GM19397 (cell line): ENCODE measurements around the gene MR1.
"Not testable (repeated sequence)": the region's sequence is repeated elsewhere in the genome, so short reads cannot be mapped to it uniquely, and the experiment has no call there.

Experiments used
- ATAC-seq: cut with Tn5 transposase; IDR thresholded peaks from one replicate; pipeline ENCODE4 v1.9.1; 2021; ENCODE audit warnings: mild to moderate bottlenecking, moderate library complexity; ENCODE audit not compliant: unreplicated experiment

MR1 gene

DNA sequence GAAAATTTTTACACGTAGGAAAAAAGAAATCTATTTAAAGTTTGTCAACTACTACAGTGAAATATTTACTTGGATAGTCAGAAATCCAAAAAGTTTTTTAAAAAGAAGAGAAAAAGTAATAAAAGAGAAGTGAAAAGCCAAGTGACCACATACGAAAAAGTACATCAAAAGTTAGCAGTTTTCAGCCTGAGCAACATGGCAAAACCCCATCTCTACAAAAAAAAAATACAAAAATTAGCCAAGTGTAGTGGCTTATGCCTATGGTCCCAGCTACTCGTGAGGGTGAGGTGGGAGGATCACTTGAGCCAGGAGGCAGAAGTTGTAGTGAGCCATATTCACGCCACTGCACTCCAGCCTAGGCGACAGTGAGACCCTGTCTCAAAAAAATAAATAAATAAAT lies 5.2 kb upstream of the MR1 start:
- ATAC-seq: no peak

DNA sequence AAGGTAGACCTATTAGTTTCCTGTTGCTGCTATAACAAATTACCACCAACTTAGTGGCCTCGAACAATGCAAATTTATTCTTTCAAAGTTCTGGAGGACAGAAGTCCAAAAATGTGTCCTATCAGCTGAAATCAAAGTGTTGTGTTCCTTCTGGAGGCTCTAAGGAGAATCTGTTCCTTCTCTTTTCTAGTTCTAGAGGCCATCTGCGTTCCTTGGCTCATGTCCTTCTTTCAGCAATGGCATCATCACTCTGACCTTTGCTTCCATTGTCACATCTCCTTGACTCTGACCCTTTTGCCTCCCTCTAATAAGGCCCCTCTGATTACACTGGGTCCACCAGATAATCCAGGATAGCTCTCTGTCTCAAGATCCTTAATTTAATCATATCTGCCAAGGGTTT lies 1.2 kb upstream of the MR1 start:
- ATAC-seq: no peak

GRCh38 chr1:181033128-181033798 lies 520 bp upstream of the MR1 start:
- peak; percentile 28 for ATAC-seq

DNA sequence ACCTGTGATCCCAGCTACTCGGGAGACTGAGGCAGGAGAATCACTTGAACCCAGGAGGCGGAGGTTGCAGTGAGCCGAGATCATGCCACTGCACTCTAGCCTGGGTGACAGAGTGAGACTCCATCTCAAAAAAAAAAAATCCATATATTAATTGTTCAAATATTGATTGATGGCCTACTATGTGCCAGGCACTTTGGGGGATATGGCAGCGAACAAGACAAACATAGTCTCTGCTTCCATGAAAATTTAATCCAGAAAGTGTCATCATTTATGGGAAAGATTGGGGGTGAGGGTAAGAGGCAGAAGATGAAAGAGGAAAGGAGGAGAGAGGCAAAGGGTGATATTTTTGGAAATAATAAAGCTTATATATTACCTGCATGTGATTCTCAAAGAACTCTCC lies 1.4 kb downstream of the MR1 start:
- ATAC-seq: not testable (repeated sequence)

DNA sequence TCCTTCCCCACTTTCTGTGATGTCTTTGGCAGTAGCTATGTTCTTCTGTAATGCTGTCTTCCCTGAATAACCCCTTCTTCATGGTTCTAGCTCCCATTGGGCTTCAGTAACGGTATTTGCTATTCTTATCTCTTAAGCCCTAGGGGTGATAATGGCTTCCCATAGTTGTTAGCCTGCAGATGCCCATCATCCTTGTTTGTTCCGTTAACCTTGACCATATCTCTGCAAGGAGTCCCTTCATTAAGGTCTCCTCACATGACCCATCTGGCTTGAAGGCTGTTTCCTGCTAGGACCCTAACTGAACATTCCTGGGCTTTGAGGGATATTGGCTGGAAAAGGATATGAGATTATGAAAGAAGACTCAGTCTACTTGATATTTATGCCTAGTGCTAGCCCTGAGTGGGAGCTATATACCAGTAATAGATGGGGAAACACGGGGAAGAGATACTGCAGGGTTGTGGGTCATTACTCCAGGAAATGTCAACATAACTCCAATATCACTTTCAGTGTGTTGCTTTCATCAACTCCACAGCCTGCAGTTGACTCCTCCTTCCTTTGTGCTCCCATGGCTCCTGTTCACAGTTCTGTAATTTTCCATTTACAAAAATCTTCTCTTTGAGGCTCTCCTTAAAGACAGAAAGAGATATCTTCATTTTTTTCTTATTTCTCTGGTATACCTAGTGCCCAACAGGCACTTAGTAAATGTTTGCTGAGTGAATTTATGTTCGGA lies 2.5 kb downstream of the MR1 start:
- no peak for ATAC-seq

- ATAC-seq: no peak
Measured at GRCh38 chr1:181037386-181037785, 3.6 kb downstream of the MR1 start.

- ATAC-seq: no peak
Measured at GRCh38 chr1:181038399-181038873, 4.7 kb downstream of the MR1 start.

- ATAC-seq: no peak
Measured at GRCh38 chr1:181040284-181040865, 6.6 kb downstream of the MR1 start.

GRCh38 chr1:181043025-181043888 lies 9.5 kb downstream of the MR1 start:
- ATAC-seq: no peak

DNA sequence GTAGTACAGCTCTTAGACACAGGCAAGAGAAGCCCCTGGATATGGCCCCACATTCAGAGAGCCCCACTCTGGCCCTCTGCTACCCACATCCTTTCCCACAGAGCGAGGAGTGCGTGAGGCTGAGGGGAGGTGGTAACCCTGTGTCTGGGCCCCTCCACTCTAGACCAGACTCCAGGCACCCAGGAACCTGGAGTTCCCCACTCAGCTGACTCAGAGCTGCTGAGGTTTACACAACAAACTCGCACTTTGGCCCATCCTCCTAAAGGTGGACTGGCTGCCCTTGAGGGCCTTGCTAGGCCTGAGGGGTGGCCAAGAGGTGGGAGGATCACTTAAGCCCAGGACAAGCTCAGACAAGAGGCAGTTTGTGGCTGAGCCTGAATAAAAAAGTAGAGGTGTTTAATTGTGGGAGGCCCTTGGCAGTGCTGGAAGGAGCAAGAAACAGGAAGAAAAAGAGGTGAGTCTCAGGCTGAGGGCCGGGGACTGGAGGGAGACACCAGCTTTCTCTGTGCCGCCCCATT lies 10.7 kb downstream of the MR1 start:
- ATAC-seq: peak; percentile 85

- not testable (repeated sequence) for ATAC-seq
Measured at GRCh38 chr1:181045946-181046345, 12.2 kb downstream of the MR1 start.

- no peak for ATAC-seq
Measured at GRCh38 chr1:181049378-181049777, 15.6 kb downstream of the MR1 start.

GRCh38 chr1:181050922-181051321 lies 17.1 kb downstream of the MR1 start:
- no peak for ATAC-seq

DNA sequence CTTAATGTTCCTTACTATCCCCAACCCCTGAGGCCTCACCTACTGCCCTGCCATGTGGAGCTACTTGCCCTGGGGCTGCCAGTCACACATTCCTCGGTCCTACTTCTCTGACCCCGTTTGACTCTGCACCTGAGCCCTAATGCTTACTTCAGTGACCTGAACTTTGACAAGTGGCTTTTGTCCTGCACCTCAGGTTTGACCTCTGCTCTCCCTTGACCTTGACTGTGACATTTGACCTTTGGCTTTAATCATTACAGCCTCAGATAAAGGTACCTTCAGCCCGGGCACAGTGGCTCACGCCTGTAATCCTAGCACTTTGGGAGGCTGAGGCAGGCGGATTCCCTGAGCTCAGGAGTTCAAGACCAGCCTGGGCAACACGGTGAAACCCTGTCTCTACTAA lies 22.8 kb downstream of the MR1 start:
- ATAC-seq: no peak

DNA sequence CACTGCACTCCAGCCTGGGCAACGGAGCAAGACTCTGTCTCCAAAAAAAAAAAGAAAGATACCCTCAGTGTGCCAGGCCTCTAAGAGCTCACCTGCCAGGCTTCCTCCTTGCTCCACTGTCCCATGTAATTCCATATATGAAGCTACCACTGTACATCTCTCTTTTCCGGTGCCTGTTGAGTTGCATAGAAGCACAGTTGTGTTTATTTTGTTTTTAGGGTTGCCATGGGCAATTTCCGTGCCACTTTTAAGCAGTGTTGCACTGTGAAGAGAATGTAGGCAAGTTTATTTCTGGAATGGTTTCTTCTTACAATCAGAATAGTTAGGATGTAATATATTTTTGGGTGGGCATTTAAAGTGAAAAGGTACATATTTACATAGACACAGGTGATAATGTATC lies 23.3 kb downstream of the MR1 start:
- ATAC-seq: no peak

DNA sequence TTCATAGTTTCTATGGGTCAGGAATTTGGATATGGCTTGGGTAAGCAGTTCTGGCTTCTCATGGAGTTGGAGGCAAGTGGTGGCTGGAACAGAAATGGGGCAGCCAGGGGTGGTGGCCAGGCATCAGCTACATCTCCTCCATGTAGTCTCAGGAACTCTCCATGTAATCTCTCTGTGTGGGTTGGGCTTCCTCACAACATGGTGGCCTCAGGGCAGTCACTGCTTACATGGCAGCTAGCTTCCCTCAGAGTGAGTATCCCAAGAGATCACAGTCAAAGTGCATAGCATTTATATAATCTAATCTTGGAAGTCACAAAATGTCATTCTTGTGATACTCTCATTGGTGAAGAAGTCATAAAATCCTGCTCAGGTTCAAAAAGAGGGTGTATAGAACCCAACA lies 25.7 kb downstream of the MR1 start:
- no peak for ATAC-seq

- ATAC-seq: no peak
Measured at GRCh38 chr1:181060066-181060465, 26.3 kb downstream of the MR1 start.

DNA sequence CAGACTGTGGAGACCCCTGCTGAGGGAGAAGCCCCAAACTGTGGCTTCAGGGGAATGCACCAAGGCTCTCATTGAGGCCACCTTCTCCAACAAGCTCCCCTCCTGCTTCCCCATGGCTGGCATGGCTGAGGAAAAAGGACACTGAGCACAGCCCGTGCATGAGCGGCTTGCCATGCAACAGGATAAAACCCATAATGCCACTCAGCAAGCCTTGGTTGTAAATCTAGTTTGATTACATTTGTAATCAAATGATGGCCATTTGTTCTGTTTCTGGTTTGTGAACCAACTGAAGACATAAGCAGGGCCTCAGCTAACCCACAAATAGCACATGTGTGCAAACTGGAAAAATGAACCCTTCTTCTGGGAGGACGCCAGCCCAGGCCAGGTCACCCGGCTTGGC lies 27.2 kb downstream of the MR1 start:
- ATAC-seq: not testable (repeated sequence)

DNA sequence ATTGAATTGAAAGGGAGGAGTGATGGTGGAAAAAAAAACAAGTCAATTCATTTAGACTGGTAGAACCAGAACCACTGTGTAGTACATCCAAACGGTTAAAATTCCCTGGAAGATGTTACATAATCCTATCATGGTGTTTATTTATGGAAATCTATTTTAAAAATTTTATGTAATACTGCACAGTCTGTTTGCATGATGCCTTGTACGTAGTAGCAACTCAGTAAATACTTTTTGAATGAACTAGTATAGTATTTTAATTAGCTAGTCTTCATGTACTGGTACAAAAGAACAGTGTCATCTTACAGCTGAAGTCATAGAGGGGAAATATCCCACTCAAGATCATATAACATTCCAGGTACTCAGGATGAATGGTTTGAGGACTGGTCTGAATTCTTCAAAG lies 27.7 kb downstream of the MR1 start:
- no peak for ATAC-seq

DNA sequence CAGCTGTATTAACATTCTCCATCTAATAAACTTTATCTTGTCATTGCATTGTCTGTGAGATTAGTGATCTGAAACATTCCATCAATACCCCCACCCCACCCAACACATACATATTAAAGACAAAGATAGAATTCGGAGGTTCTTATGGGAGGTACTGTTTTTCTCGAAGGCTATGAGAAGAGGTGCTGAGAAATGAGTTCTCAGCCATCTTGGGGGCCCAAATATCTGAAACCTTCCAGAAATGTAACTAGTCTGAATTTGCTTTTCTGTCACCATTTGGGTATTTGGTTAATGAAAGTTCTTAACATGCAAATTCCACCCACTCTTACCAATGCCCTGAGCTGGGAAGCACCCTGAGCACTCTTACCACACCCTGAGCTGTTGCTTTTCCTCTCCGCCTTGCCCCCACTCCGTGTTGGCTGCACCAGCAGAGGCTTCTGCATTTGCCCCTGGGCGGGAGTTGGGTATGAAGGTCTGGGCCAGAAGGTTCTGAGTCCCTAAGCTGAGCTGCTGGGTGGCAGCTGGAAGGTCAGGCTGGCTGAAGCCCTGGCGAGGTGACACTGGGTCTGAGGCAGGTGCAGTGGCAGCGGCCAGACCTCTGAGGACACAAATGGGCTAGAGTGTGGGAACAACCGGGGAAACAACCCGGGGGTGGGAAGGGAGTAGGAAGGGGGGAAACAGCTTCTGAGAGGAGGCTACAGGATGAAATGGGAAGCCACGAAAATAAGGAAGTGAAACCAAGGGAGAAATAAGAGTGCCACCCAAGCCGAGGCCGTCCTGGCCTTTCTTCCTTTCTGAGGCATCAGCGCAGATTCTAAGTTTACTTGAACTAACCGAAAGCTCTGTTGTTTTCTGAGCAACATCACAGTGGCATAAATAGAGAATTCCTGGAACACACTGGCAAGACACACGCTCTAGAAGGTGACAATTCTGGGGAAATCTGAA lies 28.4 kb downstream of the MR1 start:
- peak; percentile 83 for ATAC-seq
